KMS-11 (cell line): ENCODE measurements around the gene CD69.

Experiments
- H2AFZ ChIP-seq: fragments of 200-600 bp; sonication (generic); 2 replicates; pipeline ENCODE4 v1.6.1; 2016; ENCODE audit warnings: antibody characterized with exemption, mixed run types, low read depth
- H3K27ac ChIP-seq: fragments of 200-600 bp; sonication (generic); 2 replicates; pipeline ENCODE4 v1.6.1; 2016; ENCODE audit warnings: mild to moderate bottlenecking, mixed run types
- H3K27me3 ChIP-seq: fragments of 200-600 bp; sonication (generic); 2 replicates; pipeline ENCODE4 v1.6.1; 2017; ENCODE audit warnings: mild to moderate bottlenecking, low read depth, mixed run types, moderate library complexity; ENCODE audit not compliant: insufficient read depth
- H3K36me3 ChIP-seq: fragments of 200-600 bp; sonication (generic); 2 replicates; pipeline ENCODE4 v1.6.1; 2017; ENCODE audit warnings: mild to moderate bottlenecking, mixed run types; ENCODE audit not compliant: insufficient read depth
- H3K4me1 ChIP-seq: fragments of 200-600 bp; sonication (generic); 2 replicates; pipeline ENCODE4 v1.6.1; 2016; ENCODE audit warnings: mild to moderate bottlenecking, low read depth, mixed run types; ENCODE audit not compliant: poor library complexity, severe bottlenecking
- H3K4me2 ChIP-seq: fragments of 200-600 bp; sonication (generic); 2 replicates; pipeline ENCODE4 v1.7.0; 2016; ENCODE audit warnings: mild to moderate bottlenecking, mixed run types
- H3K4me3 ChIP-seq: fragments of 200-600 bp; sonication (generic); IDR thresholded peaks from 2 replicates; pipeline ENCODE4 v1.6.1; 2017; ENCODE audit warnings: low read depth, low read length, mixed read lengths; ENCODE audit not compliant: insufficient read depth
- H3K79me2 ChIP-seq: fragments of 200-600 bp; sonication (generic); 2 replicates; pipeline ENCODE4 v1.6.1; 2016; ENCODE audit warnings: low read depth, mixed run types; ENCODE audit not compliant: insufficient read depth
- H3K9ac ChIP-seq: fragments of 200-600 bp; sonication (generic); 2 replicates; pipeline ENCODE4 v1.6.1; 2016; ENCODE audit warnings: mild to moderate bottlenecking, mixed run types
- H4K20me1 ChIP-seq: fragments of 200-600 bp; sonication (generic); 2 replicates; pipeline ENCODE4 v1.6.1; 2016; ENCODE audit warnings: mild to moderate bottlenecking, mixed run types; ENCODE audit not compliant: insufficient read depth
- TF ChIP-seq, protein P1 (sequence below): fragments of 200-600 bp; sonication (generic); conservative IDR thresholded peaks from 2 replicates; pipeline ENCODE4 v1.6.1; 2017; ENCODE audit warnings: low read depth, mild to moderate bottlenecking, antibody characterized with exemption, low read length, moderate library complexity, mixed read lengths

The CD69 gene

GRCh38 chr12:9796971-9797370 lies 36.3 kb upstream of the CD69 start:
- Histone ChIP-seq H3K9ac (no peak overlapping the region), H3K4me3 (no peak overlapping the region), H4K20me1 (no peaks in the 10 kb centered on the region), H3K4me2 (no peak overlapping the region), H3K79me2 (no peaks in the 10 kb centered on the region), H2AFZ (no peak overlapping the region), H3K4me1 (peaks cover 4% of the 10 kb centered on the region), H3K27me3 (no peaks in the 10 kb centered on the region), H3K27ac (no peak overlapping the region), H3K36me3 (no peaks in the 10 kb centered on the region)
- TF ChIP-seq, protein P1, sequence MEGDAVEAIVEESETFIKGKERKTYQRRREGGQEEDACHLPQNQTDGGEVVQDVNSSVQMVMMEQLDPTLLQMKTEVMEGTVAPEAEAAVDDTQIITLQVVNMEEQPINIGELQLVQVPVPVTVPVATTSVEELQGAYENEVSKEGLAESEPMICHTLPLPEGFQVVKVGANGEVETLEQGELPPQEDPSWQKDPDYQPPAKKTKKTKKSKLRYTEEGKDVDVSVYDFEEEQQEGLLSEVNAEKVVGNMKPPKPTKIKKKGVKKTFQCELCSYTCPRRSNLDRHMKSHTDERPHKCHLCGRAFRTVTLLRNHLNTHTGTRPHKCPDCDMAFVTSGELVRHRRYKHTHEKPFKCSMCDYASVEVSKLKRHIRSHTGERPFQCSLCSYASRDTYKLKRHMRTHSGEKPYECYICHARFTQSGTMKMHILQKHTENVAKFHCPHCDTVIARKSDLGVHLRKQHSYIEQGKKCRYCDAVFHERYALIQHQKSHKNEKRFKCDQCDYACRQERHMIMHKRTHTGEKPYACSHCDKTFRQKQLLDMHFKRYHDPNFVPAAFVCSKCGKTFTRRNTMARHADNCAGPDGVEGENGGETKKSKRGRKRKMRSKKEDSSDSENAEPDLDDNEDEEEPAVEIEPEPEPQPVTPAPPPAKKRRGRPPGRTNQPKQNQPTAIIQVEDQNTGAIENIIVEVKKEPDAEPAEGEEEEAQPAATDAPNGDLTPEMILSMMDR = no peak

- no peak overlapping the region for H3K9ac ChIP-seq
- TF ChIP-seq, protein P1 = no peak
- H4K20me1 ChIP-seq = no peaks in the 10 kb centered on the region
- H3K4me1 ChIP-seq = peaks cover 4% of the 10 kb centered on the region
- no peaks in the 10 kb centered on the region for H3K79me2 ChIP-seq
- no peaks in the 10 kb centered on the region for H3K36me3 ChIP-seq
- H3K4me3 ChIP-seq = no peak overlapping the region
- H3K27me3 ChIP-seq = no peaks in the 10 kb centered on the region
- no peak overlapping the region for H3K4me2 ChIP-seq
- no peak overlapping the region for H3K27ac ChIP-seq
- no peak overlapping the region for H2AFZ ChIP-seq
Observed at GRCh38 chr12:9796346-9796745, 35.6 kb upstream of the CD69 start.

GRCh38 chr12:9795945-9796344 lies 35.2 kb upstream of the CD69 start:
- Histone ChIP-seq H3K27ac (no peak overlapping the region), H3K4me3 (no peak overlapping the region), H3K79me2 (no peaks in the 10 kb centered on the region), H3K4me1 (peaks cover 4% of the 10 kb centered on the region), H3K36me3 (no peaks in the 10 kb centered on the region), H3K4me2 (no peak overlapping the region), H3K27me3 (no peaks in the 10 kb centered on the region), H4K20me1 (no peaks in the 10 kb centered on the region), H3K9ac (no peak overlapping the region), H2AFZ (no peak overlapping the region)
- TF ChIP-seq, protein P1 = no peak

DNA sequence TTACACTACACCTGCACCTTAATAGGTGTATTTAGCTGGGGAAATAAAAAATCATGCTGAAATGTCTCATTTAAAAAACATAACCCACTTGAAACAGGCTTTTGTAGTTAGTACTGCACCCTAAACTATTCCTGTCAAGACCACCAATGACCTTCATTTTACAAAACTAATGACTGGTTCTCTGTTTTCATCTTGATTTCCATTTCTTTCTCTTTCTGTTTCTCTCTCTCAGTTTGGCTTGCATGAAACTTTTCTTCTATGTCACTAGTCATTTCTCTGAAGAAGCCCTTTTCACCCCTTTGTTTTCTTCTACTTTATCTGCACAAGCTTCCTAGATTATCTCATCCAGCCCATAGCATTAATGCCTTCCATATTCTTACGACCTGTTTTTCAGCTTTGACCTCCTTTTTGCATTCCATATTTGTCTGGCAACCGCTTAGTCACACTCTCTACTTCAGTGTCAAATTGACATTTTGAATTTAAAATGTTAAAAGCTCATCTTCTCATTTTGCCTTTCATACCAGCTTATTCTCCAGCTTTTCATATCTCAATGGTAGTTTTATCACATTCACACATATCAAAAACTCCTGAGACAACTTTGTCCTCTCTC lies 33.9 kb upstream of the CD69 start:
- Histone ChIP-seq H3K4me2 (peak overlapping the region; percentile 18; the same call in 1 of the 2 replicates), H4K20me1 (no peaks in the 10 kb centered on the region), H3K4me3 (no peak overlapping the region), H3K27me3 (no peaks in the 10 kb centered on the region), H3K36me3 (no peaks in the 10 kb centered on the region), H3K4me1 (peaks cover 4% of the 10 kb centered on the region), H3K27ac (no peak overlapping the region), H3K79me2 (no peaks in the 10 kb centered on the region), H2AFZ (no peak overlapping the region), H3K9ac (no peak overlapping the region)
- TF ChIP-seq, protein P1 = no peak
